Putamen (tissue), 1 donor: ENCODE data around the gene C21orf91.

ENCODE experiments used
- DNase-seq: peaks from one replicate; pipeline ENCODE4 v3.0.0-alpha.2; 2016; ENCODE audit warnings: low spot score

Gene C21orf91

GRCh38 chr21:17819114-17819876 lies at the start of gene C21orf91:
Gene C21orf91, minus strand, starts transcription at chr21:17819356. Its CDS starts 1,038 bp downstream, at chr21:17818318.
- peak; percentile 95 for DNase-seq

- DNase-seq = no peak
Measured at GRCh38 chr21:17866590-17866989, 47.4 kb upstream of the C21orf91 start.

- DNase-seq = peak; percentile 85
Measured at GRCh38 chr21:17859661-17860060, 40.5 kb upstream of the C21orf91 start.

GRCh38 chr21:17858747-17859146 lies 39.6 kb upstream of the C21orf91 start:
- DNase-seq = peak; percentile 86

- DNase-seq = no peak
Measured at GRCh38 chr21:17854745-17855144, 35.6 kb upstream of the C21orf91 start.

- no peak for DNase-seq
Measured at GRCh38 chr21:17853393-17854275, 34.5 kb upstream of the C21orf91 start.

- peak; percentile 62 for DNase-seq
Measured at GRCh38 chr21:17848228-17848627, 29.1 kb upstream of the C21orf91 start.

- DNase-seq = no peak
Measured at GRCh38 chr21:17841103-17841502, 21.9 kb upstream of the C21orf91 start.

- DNase-seq = no peak
Measured at GRCh38 chr21:17834639-17835354, 15.6 kb upstream of the C21orf91 start.

- DNase-seq = peak; percentile 58
Measured at GRCh38 chr21:17829472-17829871, 10.3 kb upstream of the C21orf91 start.

GRCh38 chr21:17828223-17828622 lies 9.1 kb upstream of the C21orf91 start:
- no peak for DNase-seq

- DNase-seq = no peak
Measured at GRCh38 chr21:17823846-17824245, 4.7 kb upstream of the C21orf91 start.

GRCh38 chr21:17821121-17821520 lies 2.0 kb upstream of the C21orf91 start:
- DNase-seq = no peak

GRCh38 chr21:17819877-17820229 lies 697 bp upstream of the C21orf91 start:
- no peak for DNase-seq

- DNase-seq = peak; percentile 23
Measured at GRCh38 chr21:17818186-17819113, 706 bp downstream of the C21orf91 start.

- no peak for DNase-seq
Measured at GRCh38 chr21:17813353-17813752, 5.8 kb downstream of the C21orf91 start.

- no peak for DNase-seq
Measured at GRCh38 chr21:17805966-17806365, 13.2 kb downstream of the C21orf91 start.

- no peak for DNase-seq
Measured at GRCh38 chr21:17803536-17803935, 15.6 kb downstream of the C21orf91 start.

GRCh38 chr21:17802572-17802971 lies 16.6 kb downstream of the C21orf91 start:
- no peak for DNase-seq

GRCh38 chr21:17799414-17800164 lies 19.6 kb downstream of the C21orf91 start:
- no peak for DNase-seq

- DNase-seq = no peak
Measured at GRCh38 chr21:17798796-17799195, 20.4 kb downstream of the C21orf91 start.
